ENCODE measurements around the gene NPNT.

The NPNT gene

DNA sequence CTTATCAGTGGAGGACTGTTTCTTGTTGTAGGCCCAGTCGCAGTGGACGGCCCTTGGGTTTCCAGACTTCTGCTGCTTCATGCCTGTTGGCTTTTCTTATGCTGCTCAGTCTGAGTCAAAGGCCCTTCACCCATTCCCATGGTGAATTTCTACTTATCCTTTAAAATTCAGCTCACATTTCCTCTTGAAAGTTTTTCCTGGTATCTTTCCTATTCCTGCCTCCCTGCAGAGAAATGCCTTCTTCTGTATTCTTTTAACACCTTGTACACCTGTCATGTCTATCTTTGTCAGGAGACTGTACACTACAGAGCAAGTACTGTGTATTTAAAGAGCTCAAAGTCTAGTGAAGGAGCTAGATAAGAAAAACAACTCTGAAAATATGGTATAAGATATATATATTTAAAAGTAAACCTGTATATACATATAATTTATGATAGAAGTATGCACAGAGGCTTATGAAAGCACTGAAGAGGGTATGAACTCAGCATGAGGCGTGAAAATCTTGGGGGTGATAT, 22.0 kb downstream of the NPNT start:
- DNase-seq = no peak

DNA sequence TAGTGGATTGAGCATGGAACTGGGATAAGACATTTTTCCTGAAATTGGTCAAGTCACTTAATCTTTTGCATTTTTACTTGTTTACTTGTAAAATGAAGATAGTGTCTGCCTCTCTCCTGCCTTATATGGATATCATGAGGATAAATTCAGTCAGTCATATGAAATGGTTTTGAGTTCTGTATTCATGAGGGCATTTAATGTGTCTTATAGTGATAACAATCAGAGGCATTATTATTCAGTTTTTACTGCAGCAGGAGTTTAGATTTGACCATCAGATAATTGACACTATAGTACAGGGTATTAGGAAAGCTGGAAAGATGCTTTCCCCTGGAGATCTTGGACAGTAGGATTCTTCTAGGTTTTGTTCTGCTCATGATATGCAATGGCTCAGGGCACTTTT, 26.0 kb downstream of the NPNT start:
- no peak for DNase-seq

DNA sequence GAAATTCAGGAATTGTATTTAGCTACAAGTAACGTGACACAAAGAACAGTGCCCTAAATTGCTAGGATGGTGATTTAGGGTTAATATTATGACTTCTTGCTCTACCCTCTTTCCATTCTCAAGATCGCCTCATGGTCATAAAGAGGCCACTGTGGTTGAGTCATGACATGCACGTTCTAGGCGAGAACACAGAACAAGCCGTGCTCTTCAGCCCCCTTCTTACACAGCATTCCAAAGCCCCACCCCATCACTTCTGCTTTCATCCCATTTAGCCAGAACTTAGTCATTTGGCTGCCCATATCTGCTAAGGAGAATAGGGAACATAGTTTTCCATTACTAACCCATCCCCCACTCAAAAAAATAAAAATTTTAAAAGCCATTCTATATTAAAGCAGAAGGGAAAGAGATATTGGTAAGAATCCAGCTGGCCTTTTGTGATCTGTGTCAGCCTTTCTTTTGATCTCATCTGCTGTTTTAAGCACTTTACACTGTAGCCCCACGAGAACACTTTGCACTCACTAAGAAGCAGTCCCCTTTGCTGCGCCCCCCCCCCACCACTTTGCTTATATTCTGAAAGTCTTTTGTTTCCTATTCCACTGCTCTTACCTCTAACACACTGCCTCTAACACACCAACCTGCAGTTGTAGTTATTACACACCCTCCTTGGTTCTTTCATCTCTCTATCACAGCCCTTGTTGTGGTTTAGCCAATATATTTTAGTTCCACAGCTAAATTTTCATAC, 28.4 kb downstream of the NPNT start:
- DNase-seq = no peak

DNA sequence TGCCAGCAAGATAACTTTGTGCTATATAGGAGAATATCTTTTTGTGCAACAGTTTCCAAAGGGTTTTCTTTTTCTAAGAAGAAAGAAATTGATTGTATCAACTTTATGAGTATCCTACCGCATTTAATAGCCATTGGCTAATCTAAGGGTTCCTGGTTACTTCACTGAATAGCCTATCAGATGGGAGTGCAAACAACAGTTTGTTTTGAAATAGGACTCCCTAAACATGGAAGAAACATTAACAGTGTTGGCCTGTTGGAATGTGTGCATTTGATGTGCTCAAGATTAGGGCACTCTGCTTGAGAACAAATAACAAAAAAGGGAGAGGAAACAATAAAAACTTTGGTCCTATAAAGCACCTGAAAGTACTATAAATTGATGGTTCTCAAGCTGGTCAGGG, 29.1 kb downstream of the NPNT start:
- no peak for DNase-seq

DNA sequence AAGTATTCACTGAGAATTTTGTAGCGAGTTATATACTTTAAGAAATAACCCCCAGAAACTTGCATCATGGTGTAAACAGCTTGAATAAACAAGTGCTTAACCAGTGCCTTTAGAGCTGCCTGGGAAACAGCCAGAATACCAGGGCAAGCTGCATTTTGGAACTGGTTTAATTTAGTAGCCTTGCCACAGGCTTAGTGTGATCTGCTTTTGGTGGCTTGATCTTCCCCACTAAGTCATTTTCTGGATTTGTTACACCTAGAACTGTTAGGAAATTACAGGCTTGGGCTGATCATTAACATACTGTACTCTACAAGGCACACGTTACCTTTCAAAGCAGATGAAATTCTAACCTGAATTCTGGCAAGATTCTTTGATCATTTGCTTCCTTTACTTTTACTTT, 35.4 kb downstream of the NPNT start:
- DNase-seq = no peak

DNA sequence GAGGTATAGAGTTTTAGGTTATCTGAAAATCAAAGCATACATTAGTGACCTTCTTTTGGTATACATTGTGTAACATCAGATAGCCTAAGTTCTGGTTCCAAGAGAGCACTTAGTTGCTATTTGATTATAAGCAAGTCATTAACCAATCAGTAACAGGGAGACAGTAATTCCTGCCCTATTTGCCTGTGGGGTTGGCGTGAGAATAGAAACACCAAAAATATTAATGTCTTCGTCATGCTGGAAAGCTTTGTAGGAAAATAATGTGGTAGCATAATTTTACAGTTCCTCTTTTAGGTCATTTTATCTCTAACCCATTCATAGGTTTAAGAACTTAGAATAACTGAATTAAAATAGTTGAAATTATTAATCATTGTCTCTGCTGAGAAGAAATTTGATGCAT, 37.8 kb downstream of the NPNT start:
- no peak for DNase-seq

DNA sequence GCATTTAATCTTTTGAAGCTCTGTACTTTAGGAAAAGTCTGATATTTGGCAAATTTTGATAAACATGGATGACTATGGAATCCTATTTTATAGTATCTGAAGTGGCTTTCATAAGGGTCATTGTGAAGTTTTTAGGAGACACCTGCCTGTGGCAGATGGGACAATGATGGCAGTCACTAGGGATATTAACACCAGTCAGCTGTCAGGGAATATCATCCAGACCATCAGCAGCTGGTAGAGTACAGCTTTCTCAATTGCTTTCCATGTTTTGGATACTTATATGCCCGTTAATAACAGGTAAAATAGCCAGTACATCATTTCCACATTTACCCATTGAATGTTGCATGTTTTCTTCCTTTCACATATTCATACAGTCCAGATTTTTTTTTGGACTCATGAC, 39.1 kb downstream of the NPNT start:
- no peak for DNase-seq

DNA sequence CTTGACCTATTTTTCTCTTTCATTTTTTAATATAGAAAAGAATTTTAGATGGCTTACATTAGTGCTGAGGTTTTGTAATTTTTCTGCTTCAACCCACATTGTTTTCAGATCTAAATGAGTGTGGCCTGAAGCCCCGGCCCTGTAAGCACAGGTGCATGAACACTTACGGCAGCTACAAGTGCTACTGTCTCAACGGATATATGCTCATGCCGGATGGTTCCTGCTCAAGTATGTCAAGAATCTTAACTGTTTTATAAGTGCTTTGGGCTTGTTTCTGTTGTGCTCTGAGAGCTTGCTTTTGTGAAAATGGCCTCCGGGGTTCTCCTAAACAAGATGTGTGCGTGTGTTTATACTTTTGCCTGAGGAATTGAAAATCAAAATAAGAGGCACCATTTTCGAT, 41.6 kb downstream of the NPNT start:
- no peak for DNase-seq

DNA sequence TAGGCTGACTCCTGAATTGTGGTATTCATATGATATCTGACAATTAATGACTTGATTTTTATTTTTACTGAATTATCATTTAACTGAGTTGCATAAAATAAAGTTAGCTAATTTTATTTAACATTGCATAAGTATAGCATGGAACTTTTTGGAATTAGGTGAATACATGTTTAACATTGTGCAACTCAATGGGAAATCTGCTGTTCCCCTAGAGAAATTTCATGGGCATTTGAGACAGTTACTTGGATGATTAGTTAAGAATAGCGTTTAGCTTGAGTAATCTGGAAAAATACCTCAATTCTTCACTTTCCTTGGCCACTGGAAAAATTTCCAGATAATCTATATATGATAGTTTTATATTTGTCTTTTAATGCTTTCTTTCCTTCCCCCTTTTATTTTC, 42.5 kb downstream of the NPNT start:
- DNase-seq = no peak

DNA sequence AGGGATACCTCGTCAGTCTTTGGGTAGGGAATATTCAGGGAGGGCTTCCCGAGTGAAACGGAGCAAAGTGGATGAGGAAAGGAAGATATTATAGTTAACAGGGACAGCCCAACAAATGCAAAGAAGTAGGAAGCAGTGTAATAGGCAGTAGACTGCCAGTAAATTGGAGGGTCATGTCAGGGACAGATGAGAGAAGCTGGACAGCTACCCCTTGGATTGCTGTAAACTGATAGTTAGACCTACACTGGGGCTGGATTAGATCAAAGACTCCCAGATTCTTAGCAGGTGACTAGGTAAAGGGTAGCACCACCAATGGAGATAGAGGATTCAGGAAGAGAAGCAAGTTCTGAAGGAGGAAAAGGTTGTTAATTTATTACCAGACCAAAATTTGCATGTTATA, 48.0 kb downstream of the NPNT start:
- no peak for DNase-seq

DNA sequence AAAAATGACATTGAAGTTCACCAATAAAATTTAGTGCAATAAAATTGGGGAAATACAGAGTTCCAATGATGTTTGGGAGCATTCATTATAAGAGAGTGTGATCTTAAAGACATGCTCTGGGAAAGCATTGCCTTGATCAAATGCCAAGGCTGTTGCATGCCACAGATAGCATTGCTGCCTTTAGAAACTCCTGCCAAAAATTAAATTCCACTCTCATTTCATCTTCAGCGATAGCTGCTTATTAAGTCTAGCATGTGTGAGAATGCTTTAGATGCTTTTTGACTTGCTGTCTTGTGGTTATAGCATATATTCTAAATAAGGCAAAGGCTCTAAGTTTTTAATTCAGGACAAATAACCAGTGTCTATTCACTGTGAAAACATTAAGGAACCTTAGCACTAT, 49.3 kb downstream of the NPNT start:
- no peak for DNase-seq

DNA sequence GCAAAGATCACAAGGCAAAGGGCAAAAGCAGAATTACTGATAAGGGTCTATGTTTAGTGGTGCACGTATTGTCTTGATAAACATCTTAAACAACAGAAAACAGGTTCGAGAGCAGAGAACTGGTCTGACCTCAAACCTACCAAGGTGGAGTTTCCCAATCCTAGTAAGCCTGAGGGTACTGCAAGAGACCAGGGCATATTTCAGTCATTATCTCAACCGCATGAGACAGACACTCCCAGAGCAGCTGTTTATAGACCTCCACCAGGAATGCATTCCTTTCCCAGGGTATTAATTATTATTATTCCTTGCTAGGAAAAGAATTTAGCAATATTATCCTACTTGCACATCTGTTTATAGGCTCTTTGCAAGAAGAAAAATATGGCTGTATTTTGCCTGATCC, 51.5 kb downstream of the NPNT start:
- DNase-seq = no peak

DNA sequence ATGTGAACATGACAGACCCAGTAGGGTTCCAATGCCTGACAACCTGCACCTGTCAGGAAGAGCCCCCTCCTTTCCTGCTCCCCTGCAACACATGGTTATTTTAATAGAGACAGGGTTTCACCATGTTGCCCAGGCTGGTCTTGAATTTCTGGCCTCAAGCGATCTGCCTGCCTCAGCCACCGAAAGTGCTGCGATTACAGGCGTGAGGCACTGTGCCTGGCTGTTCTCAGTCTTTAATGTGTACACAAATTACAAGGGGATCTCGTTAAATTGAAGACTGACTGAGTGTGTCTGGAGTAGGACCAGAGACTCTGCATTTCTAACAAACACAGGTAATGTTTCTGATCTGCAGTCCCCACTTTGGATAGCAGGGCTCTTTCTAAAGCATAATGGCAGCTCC, 55.4 kb downstream of the NPNT start:
- DNase-seq = no peak

DNA sequence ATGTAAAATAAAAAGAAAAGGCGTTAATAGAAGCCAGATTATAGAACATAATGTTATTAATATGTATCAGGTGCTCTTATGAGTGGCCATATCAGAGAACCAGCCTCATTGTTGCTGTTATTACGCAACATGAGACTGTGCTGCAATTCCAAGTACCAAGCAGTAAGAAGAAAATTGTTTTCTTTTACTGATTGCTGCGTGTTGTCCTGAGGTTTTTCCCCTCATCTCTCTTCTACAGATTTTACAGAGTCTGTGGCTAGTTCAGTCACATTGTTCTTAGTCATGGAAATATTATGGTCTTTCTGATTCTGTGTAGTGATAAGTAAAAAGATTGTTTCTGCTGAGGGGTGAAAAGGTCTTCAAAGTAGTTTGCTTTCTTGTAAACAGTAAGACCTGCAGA, 55.9 kb downstream of the NPNT start:
- no peak for DNase-seq

DNA sequence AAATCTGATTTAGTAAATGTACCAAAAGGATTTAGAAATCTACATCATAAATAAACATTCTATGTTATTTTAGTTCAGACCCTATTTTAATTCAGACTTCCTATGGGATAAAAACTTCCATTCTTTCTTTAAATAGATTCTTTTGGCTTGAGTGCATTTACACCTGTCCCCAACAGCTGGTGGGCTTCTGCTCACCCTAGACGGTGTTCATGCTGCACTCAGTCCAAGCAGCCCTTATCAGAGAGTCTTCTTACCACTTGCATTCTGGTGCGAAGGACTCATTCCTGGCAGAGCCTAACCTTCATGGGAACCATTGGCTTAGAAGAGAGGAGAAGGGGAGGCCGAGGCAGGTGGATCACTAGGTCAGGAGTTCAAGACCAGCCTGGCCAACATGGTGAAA, 57.3 kb downstream of the NPNT start:
- DNase-seq = no peak

DNA sequence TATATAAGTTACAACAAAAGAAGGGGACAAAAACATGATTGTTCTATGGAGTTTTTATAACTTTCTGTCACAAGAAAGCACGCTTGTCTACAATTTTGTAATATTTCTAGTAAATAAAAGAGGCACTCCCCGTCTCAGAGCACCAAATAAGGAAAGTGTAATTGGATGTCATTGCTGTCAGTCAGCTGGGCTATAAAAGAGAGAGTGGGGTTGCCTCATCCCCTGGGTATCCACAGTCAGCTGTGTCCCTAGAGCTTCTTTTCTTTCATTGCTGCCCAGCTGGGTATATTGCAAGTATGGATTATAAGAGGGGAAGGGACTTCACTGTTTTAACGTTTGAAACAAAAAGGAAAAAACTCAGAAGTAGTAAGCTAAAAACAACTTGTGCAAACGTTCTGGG, 61.3 kb downstream of the NPNT start:
- DNase-seq = no peak

DNA sequence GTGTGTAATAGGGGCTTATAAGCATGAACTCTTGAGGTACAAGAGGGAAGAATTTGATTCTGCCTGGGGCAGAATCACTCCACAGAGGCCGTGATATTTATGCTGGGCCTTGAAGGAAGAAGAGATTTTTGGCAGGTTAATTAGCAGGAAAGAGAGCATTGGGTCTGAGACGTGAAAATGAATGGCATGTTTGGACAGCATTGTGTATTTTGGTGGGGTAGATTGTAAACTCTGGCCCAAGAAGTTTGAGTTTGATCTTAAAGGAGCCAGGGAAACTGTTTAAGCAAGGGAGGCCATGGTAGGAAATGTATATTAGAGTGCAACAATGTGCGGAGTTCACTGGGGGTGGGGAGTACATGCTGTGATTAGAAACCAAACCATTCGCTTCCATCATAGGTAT, 62.4 kb downstream of the NPNT start:
- DNase-seq = no peak

DNA sequence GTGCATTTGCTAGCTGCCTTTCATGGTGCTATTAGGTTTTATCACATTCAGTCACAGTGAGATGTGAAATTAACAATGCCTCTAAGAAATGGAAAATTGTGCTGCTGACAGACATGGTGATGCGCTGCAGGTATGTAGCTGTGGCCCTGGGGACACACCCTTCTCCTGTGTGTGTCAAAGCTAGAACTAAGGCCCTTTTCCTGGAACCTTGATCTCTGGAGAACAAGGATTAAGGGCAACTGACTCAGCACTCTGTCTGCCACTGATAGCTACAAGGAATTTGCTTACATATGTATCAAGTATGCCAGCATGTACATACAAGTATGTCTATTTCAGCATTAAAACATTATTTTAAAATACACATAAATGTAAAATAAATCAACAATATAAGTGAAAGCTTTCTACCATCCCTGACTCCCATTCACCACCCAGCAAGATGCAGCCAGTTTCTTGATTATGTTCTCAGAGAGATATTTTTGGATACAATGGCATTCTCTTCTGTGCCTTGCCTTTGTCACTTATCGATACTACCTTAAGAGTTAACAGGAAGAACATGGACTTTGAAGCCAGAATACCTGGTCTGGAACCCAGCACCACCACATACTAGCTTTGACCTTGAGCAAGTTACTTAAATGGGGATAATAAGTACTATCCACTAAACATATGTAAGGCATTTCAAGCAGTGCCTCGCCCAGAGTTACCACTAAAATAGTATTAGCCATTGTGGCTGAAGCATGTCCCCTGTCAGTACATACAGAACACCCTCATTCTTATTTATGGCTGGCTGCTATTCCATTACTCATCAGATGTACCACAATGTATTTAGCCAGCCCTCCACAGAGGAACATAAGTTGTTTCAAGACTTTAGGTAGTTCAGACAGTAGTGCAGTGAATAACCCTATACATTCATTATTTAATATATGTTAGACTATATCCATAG, 68.5 kb downstream of the NPNT start:
- no peak for DNase-seq

DNA sequence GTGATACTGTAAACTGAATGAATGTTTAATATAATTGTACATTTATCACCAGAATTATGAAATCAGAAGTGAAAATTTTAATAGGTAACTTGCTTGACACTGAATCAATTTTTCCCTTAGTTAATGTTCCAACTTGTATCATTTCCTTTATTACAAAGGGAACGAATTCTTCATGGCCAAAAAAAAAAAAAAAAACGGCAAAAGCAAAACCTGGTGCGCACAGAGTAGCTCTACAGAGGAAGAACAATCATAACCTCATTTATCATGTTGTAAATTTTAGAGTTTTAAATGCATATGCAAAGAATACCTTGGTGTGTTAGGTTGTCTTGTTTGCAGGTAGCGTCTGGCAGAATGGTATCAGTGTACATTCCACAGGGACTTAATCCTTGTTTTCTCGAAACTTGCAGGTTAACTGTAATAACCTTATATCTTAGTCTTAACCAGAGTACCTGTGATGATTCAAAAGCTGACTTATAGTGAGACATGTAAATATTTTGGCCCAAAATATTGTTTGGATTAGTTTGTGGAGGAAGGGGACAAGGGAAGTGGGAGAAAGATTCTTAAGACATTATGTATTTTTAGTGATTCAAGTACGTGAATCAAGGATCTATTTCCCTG, 70.0 kb downstream of the NPNT start:
- DNase-seq = no peak

DNA sequence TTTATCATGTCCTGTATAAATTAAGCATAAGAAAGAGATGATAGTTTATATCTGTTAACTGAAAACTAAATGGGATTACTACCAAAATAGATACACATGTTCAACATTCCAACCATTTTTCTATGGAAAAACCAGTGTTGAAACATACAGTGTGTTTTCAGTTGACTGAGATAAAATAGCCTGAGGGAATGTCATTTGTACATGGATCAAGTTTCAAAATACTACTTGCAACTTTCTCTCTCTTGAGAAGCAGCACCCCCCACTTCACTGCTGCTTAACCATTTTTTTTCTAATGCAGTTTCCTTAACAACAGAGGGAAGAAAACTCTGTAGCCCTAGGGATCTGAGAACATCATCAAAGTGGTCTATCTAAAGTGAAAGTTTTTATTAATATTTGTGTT, 70.8 kb downstream of the NPNT start:
- no peak for DNase-seq

DNA sequence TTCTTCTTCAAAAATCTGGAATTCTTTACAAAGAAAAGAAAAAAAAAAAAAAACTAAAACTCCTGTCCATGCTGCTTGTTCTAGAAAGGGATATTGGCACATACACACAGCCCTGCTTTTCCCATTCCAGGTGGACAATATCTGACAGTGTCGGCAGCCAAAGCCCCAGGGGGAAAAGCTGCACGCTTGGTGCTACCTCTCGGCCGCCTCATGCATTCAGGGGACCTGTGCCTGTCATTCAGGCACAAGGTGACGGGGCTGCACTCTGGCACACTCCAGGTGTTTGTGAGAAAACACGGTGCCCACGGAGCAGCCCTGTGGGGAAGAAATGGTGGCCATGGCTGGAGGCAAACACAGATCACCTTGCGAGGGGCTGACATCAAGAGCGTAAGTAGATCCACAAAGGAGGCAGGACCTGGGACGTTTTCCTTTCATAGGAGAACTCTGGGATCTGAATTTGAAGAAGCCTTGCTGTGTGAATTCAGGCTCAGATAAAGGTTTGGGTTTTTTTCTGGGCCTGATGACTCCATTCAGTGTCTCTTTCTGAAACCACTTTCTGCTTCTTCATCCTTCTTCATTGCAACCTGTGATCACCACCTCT, 71.9 kb downstream of the NPNT start:
- no peak for DNase-seq

DNA sequence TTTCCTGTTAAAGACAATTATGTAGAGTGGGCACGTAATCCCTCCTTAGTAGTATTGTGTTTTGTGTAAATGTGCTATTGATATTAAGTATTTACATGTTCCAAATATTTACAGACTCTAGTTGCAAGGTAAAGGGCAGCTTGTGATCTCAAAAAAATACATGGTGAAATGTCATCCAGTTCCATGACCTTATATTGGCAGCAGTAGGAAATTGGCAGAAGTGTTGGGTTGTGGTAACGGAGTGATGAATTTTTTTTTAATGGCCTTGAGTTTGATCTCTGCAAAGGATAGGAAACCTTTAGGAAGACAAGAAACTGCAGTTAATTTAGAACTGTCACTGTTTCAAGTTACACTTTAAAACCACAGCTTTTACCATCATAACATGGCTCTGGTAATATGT, 74.3 kb downstream of the NPNT start:
- no peak for DNase-seq

DNA sequence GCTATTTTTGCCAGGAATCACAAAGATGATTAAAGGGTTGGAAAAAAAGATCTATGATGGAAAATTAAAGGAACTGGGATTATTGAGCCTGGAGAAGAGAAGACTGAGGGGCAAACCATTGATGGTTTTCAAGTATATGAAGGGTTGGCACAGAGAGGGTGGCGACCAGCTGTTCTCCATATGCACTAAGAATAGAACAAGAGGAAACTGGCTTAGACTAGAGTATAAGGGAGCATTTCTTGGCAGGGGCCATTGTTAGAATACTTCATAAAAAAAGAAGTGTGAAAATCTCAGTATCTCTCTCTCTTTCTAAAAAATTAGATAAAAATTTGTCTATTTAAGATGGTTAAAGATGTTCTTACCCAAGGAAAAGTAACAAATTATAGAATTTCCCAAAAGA, 75.1 kb downstream of the NPNT start:
- DNase-seq = no peak

Measured in NCI-H1930 (cell line).